ENCODE data around the gene P2RY13.

- TF ChIP-seq CTCF (IDR thresholded peaks at IDR 0.05), result no peak
- no peak for TF ChIP-seq POLR2A (IDR thresholded peaks at IDR 0.05)
Measured at GRCh38 chr3:151283907-151284461, 45.4 kb downstream of the P2RY13 start.

Data from lower leg skin (tissue), 3 donors.